Keratinocyte (primary cell): ENCODE measurements around the gene MFRP. TPM values are rescaled to one million over a fixed set of nuclear protein-coding genes. Genes with fewer than 3 reads are reported as not detected.
"Not testable (repeated sequence)": the region's sequence is repeated elsewhere in the genome, so short reads cannot be mapped to it uniquely, and the experiment has no call there.

Experiments used
- DNase-seq: peaks from one replicate; pipeline ENCODE4 v3.0.0-alpha.2; 2011; ENCODE audit warnings: low read depth, missing footprints, low spot score
- FAIRE-seq: peaks from 2 replicates; lab custom pipeline; 2011; peaks lifted over from hg19 to GRCh38; lab: Jason Lieb, UNC
- H2AFZ ChIP-seq: 2 replicates; pipeline ENCODE4 v1.6.0; 2012; ENCODE audit warnings: low read length, control low read depth, inconsistent platforms; ENCODE audit not compliant: control insufficient read depth
- H3K27ac ChIP-seq: 2 replicates; pipeline ENCODE4 v1.5.1; 2011; ENCODE audit warnings: low read length; ENCODE audit not compliant: control insufficient read depth, insufficient read depth
- H3K27me3 ChIP-seq: 3 replicates; pipeline ENCODE4 v1.6.0; 2011; ENCODE audit warnings: low read length; ENCODE audit not compliant: control insufficient read depth, insufficient read depth; ENCODE audit errors: extremely low read depth
- H3K36me3 ChIP-seq, 2 experiments: 2 replicates in 1 of 2; 3 replicates in 1 of 2; pipeline ENCODE4 v1.5.1; 2011; ENCODE audit warnings: low read length in 2 of 2, mild to moderate bottlenecking in 1 of 2; ENCODE audit not compliant: control insufficient read depth in 2 of 2, insufficient read depth in 2 of 2; ENCODE audit errors: extremely low read depth in 1 of 2
- H3K4me1 ChIP-seq: 3 replicates; pipeline ENCODE4 v1.5.1; 2011; ENCODE audit warnings: low read length; ENCODE audit not compliant: control insufficient read depth, insufficient read depth; ENCODE audit errors: extremely low read depth
- H3K4me2 ChIP-seq: 3 replicates; pipeline ENCODE4 v1.6.0; 2011; ENCODE audit warnings: low read depth, low read length; ENCODE audit not compliant: control insufficient read depth, insufficient read depth; ENCODE audit errors: extremely low read depth
- H3K4me3 ChIP-seq, 3 experiments: fragments of 200-600 bp in 1 of 3; sonication (generic) in 1 of 3; 2 replicates in 2 of 3; 3 replicates in 1 of 3; pipeline ENCODE4 v1.5.1; 2011 to 2016; ENCODE audit warnings: low read length in 3 of 3, mild to moderate bottlenecking in 3 of 3, control low read depth in 2 of 3, inconsistent platforms in 1 of 3, low read depth in 1 of 3, mixed read lengths in 1 of 3, mixed run types in 1 of 3, moderate library complexity in 1 of 3; ENCODE audit not compliant: control insufficient read depth in 2 of 3, insufficient read depth in 2 of 3; ENCODE audit errors: extremely low read depth in 1 of 3
- H3K79me2 ChIP-seq: 2 replicates; pipeline ENCODE4 v1.6.0; 2012; ENCODE audit warnings: low read length; ENCODE audit not compliant: control insufficient read depth, insufficient read depth
- H3K9ac ChIP-seq: 3 replicates; pipeline ENCODE4 v1.6.0; 2011; ENCODE audit warnings: low read length; ENCODE audit not compliant: control insufficient read depth, insufficient read depth; ENCODE audit errors: extremely low read depth
- H3K9me1 ChIP-seq: 3 replicates; pipeline ENCODE4 v1.6.0; 2011; ENCODE audit warnings: low read length; ENCODE audit not compliant: control insufficient read depth, insufficient read depth; ENCODE audit errors: extremely low read depth
- H3K9me3 ChIP-seq: 2 replicates; pipeline ENCODE4 v1.5.1; 2012; ENCODE audit warnings: low read depth, low read length; ENCODE audit not compliant: control insufficient read depth
- H4K20me1 ChIP-seq: 3 replicates; pipeline ENCODE4 v1.6.0; 2011; ENCODE audit warnings: low read length; ENCODE audit not compliant: control insufficient read depth, insufficient read depth; ENCODE audit errors: extremely low read depth
- CTCF ChIP-seq, 3 experiments: IDR thresholded peaks in 1 of 3; conservative IDR thresholded peaks in 1 of 3; optimal IDR thresholded peaks in 1 of 3; 2 replicates in 2 of 3; 3 replicates in 1 of 3; pipeline versions ENCODE3 to v1.5.1; 2011; ENCODE audit warnings: low read length in 3 of 3, mild to moderate bottlenecking in 3 of 3, moderate library complexity in 2 of 3, control low read depth in 1 of 3, inconsistent platforms in 1 of 3; ENCODE audit not compliant: insufficient read depth in 2 of 3; ENCODE audit errors: extremely low read depth in 1 of 3
- EZH2 ChIP-seq: IDR thresholded peaks from one replicate; pipeline ENCODE4 v1.6.1; 2012; ENCODE audit warnings: inconsistent platforms, mild to moderate bottlenecking, low read length, moderate library complexity
- dilution Hi-C: fragments of 300-500 bp; cut with MboI; formaldehyde crosslinking; loops from one replicate; pipeline ENCODE4 v1.7.0; 2020; ENCODE audit warnings: low sequenced_read_pairs; ENCODE audit not compliant: extremely low pct_ligation_motif_present
- polyA plus RNA-seq, 5 experiments: library from polyadenylated mRNA; depleted of rRNA in 3 of 5; stranded (reverse) in 3 of 5; stranded (forward) in 1 of 5; unstranded in 1 of 5; fragments of >200 nt; gene quantifications; 1 replicate in 1 of 5; 2 replicates in 3 of 5; 3 replicates in 1 of 5; pipeline versions ENCODE4 v1.2.1 to v1.2.3, GENCODE V29; 2011 to 2012; ENCODE audit warnings: missing spikeins in 2 of 5, low read depth in 1 of 5, low replicate concordance in 1 of 5

Gene MFRP
- polyA plus RNA-seq, 1 donor (not counting 4 experiments of a cell fraction or from before 2014, with no cell fraction given), result not detected

- H3K79me2 ChIP-seq, result no peaks in the 10 kb centered on the region
- no peak overlapping the region for H3K4me3 ChIP-seq
Measured at GRCh38 chr11:119384332-119384731, 37.8 kb upstream of the MFRP start.

GRCh38 chr11:119382513-119382912 lies 36.0 kb upstream of the MFRP start:
- H3K27me3 ChIP-seq, DNase-seq, H3K27ac ChIP-seq, H3K9me3 ChIP-seq, H3K9ac ChIP-seq, H4K20me1 ChIP-seq, H3K36me3 ChIP-seq, FAIRE-seq, H2AFZ ChIP-seq, H3K79me2 ChIP-seq, dilution Hi-C loops, H3K9me1 ChIP-seq: not testable (repeated sequence)
- Histone ChIP-seq H3K4me2 (peak overlapping the region; percentile 96), H3K4me1 (peaks cover 20% of the 10 kb centered on the region), H3K4me3 (peak overlapping the region in 1 of 3 experiments; percentile 75)

More at GRCh38 chr11:119384332-119384731, 37.8 kb upstream of the MFRP start:
- Histone ChIP-seq H3K4me1 (peaks cover 11% of the 10 kb centered on the region), H3K4me2 (no peak overlapping the region), H3K27me3 (peaks cover 3% of the 10 kb centered on the region), H3K9ac (no peak overlapping the region), H2AFZ (no peak overlapping the region), H4K20me1 (no peaks in the 10 kb centered on the region), H3K9me1 (no peaks in the 10 kb centered on the region), H3K27ac (no peak overlapping the region), H3K9me3 (no peaks in the 10 kb centered on the region), H3K36me3 (no peaks in the 10 kb centered on the region)
- FAIRE-seq (no peak), DNase-seq (no peak)
- dilution Hi-C loops, result no loop called here
- TF ChIP-seq EZH2, result no peak
- TF ChIP-seq CTCF (optimal IDR thresholded peaks at IDR 0.05 in 1 of 3, IDR thresholded peaks at IDR 0.05 in 1 of 3, conservative IDR thresholded peaks at IDR 0.05 in 1 of 3; ENCODE audit: extremely low read depth in 1 of 3, insufficient read depth in 2 of 3, low read length in 3 of 3), result no peak

GRCh38 chr11:119382101-119382500 lies 35.6 kb upstream of the MFRP start:
- no peaks in the 10 kb centered on the region for H3K79me2 ChIP-seq
- peaks cover 3% of the 10 kb centered on the region for H3K27me3 ChIP-seq
- H3K36me3 ChIP-seq, result no peaks in the 10 kb centered on the region
- peak overlapping the region; percentile 65 for H3K27ac ChIP-seq
- H3K9me1 ChIP-seq, result no peaks in the 10 kb centered on the region
- H3K4me3 ChIP-seq, result peak overlapping the region; percentile 17 to 75 (median 64)
- no peaks in the 10 kb centered on the region for H4K20me1 ChIP-seq
- peak overlapping the region; percentile 24 for H2AFZ ChIP-seq
- FAIRE-seq, result no peak
- H3K4me1 ChIP-seq, result peaks cover 24% of the 10 kb centered on the region
- dilution Hi-C loops, result no loop called here
- peak overlapping the region; percentile 96 for H3K4me2 ChIP-seq
- no peak for TF ChIP-seq EZH2
- TF ChIP-seq CTCF (optimal IDR thresholded peaks at IDR 0.05 in 1 of 3, IDR thresholded peaks at IDR 0.05 in 1 of 3, conservative IDR thresholded peaks at IDR 0.05 in 1 of 3; ENCODE audit: extremely low read depth in 1 of 3, insufficient read depth in 2 of 3, low read length in 3 of 3), result no peak
- no peak for DNase-seq
- no peaks in the 10 kb centered on the region for H3K9me3 ChIP-seq
- peak overlapping the region; percentile 74 for H3K9ac ChIP-seq
